HG02938 (cell line): Measurements from ENCODE around the gene DMKN.
"Not testable (repeated sequence)": the region's sequence is repeated elsewhere in the genome, so short reads cannot be mapped to it uniquely, and the experiment has no call there.

Experiments
- ATAC-seq: cut with Tn5 transposase; IDR thresholded peaks from one replicate; pipeline ENCODE4 v1.9.1; 2021; ENCODE audit warnings: mild to moderate bottlenecking, moderate library complexity; ENCODE audit not compliant: unreplicated experiment

DMKN gene

GRCh38 chr19:35468637-35469036, 44.8 kb downstream of the DMKN start:
- no peak for ATAC-seq

GRCh38 chr19:35466259-35466658, 47.2 kb downstream of the DMKN start:
- no peak for ATAC-seq

- ATAC-seq, result not testable (repeated sequence)
Measured at GRCh38 chr19:35462956-35463355, 50.5 kb downstream of the DMKN start.

GRCh38 chr19:35462476-35462953, 50.9 kb downstream of the DMKN start:
- ATAC-seq, result peak; percentile 57

- not testable (repeated sequence) for ATAC-seq
Measured at GRCh38 chr19:35461788-35462187, 51.7 kb downstream of the DMKN start.

- no peak for ATAC-seq
Measured at GRCh38 chr19:35461060-35461459, 52.4 kb downstream of the DMKN start.

- ATAC-seq, result no peak
Measured at GRCh38 chr19:35460608-35461007, 52.8 kb downstream of the DMKN start.

- no peak for ATAC-seq
Measured at GRCh38 chr19:35459414-35460082, 53.9 kb downstream of the DMKN start.

- ATAC-seq, result peak; percentile 48
Measured at GRCh38 chr19:35458731-35459391, 54.6 kb downstream of the DMKN start.

GRCh38 chr19:35458192-35458591, 55.3 kb downstream of the DMKN start:
- no peak for ATAC-seq

- no peak for ATAC-seq
Measured at GRCh38 chr19:35457173-35457572, 56.3 kb downstream of the DMKN start.

- ATAC-seq, result no peak
Measured at GRCh38 chr19:35455616-35456201, 57.7 kb downstream of the DMKN start.

- no peak for ATAC-seq
Measured at GRCh38 chr19:35454663-35455062, 58.8 kb downstream of the DMKN start.

GRCh38 chr19:35451338-35452096, 61.9 kb downstream of the DMKN start:
- ATAC-seq, result no peak

GRCh38 chr19:35449359-35450043, 63.9 kb downstream of the DMKN start:
- no peak for ATAC-seq

GRCh38 chr19:35447606-35448469, 65.6 kb downstream of the DMKN start, which contains the start of gene FFAR2:
FFAR2 (plus strand) TSS chr19:35448257; CDS start chr19:35449715, 1,458 bp downstream.
- no peak for ATAC-seq
